HepG2 (cell line): ENCODE data around the gene SMOC1. TPM values are rescaled to one million over a fixed set of nuclear protein-coding genes. Genes with fewer than 3 reads are reported as not detected.
A peak's percentile ranks its signal among the peaks of the same experiment; 100 is the strongest.

Experiments used
- ARID2 ChIP-seq: sonication (generic); formaldehyde crosslinking; IDR thresholded peaks from 2 replicates; pipeline ENCODE4 v1.8.1; 2022; ENCODE audit warnings: mild to moderate bottlenecking, missing genetic modification reagents, borderline replicate concordance
- CENPX ChIP-seq: sonication (generic); formaldehyde crosslinking; IDR thresholded peaks from 2 replicates; pipeline ENCODE4 v1.9.0; 2021; ENCODE audit warnings: mild to moderate bottlenecking, missing genetic modification reagents, moderate library complexity
- FOSL2 ChIP-seq: sonication (generic); formaldehyde crosslinking; IDR thresholded peaks from 2 replicates; pipeline ENCODE4 v1.4.0; 2020; ENCODE audit warnings: missing genetic modification reagents
- HDAC2 ChIP-seq: sonication (generic); formaldehyde crosslinking; IDR thresholded peaks from 2 replicates; pipeline ENCODE4 v1.4.0; 2020; ENCODE audit warnings: missing genetic modification reagents
- HDAC6 ChIP-seq: fragments of 200-600 bp; sonication (generic); IDR thresholded peaks from 2 replicates; pipeline ENCODE4 v1.7.0; 2017; ENCODE audit warnings: mild to moderate bottlenecking, antibody characterized with exemption, low read length, low read depth
- HHEX ChIP-seq: IDR thresholded peaks from 2 replicates; pipeline ENCODE4 v1.6.1; 2016; ENCODE audit warnings: control low read depth
- HIC2 ChIP-seq: sonication (generic); formaldehyde crosslinking; IDR thresholded peaks from 2 replicates; pipeline ENCODE4 v1.9.0; 2022; ENCODE audit warnings: low read depth, missing genetic modification reagents
- KAT7 ChIP-seq: IDR thresholded peaks from 2 replicates; pipeline ENCODE4 v1.6.1; 2018; ENCODE audit warnings: borderline replicate concordance, missing compliant biosample characterization
- KAT8 ChIP-seq: IDR thresholded peaks from 2 replicates; pipeline ENCODE4 v1.6.1; 2016; ENCODE audit warnings: missing genetic modification reagents, missing compliant biosample characterization
- MED1 ChIP-seq: sonication (generic); formaldehyde crosslinking; IDR thresholded peaks from 2 replicates; pipeline ENCODE4 v1.4.0; 2020; ENCODE audit warnings: missing genetic modification reagents
- MNT ChIP-seq: fragments of 450-650 bp; IDR thresholded peaks from 2 replicates; pipeline ENCODE4 v1.6.1; 2016
- NAIF1 ChIP-seq: sonication (generic); formaldehyde crosslinking; IDR thresholded peaks from 2 replicates; pipeline ENCODE4 v1.5.0; 2020; ENCODE audit warnings: mild to moderate bottlenecking, missing genetic modification reagents, borderline replicate concordance
- PPARG ChIP-seq: conservative IDR thresholded peaks from 2 replicates; pipeline ENCODE4 v1.6.1; 2016; ENCODE audit warnings: missing biosample characterization, missing genetic modification reagents
- RBM22 ChIP-seq: fragments of 200-400 bp; formaldehyde crosslinking; optimal IDR thresholded peaks from 2 replicates; pipeline ENCODE3; 2017; ENCODE audit warnings: mild to moderate bottlenecking, low read length, moderate library complexity
- RELA ChIP-seq: sonication (generic); formaldehyde crosslinking; IDR thresholded peaks from 2 replicates; pipeline ENCODE4 v1.4.0; 2020; ENCODE audit warnings: missing genetic modification reagents
- RFX1 ChIP-seq: fragments of 450-650 bp; IDR thresholded peaks from 2 replicates; pipeline ENCODE4 v1.6.1; 2017
- SNAPC2 ChIP-seq: sonication (generic); formaldehyde crosslinking; IDR thresholded peaks from 2 replicates; pipeline ENCODE4 v1.8.1; 2022; ENCODE audit warnings: mild to moderate bottlenecking, missing genetic modification reagents
- SRSF4 ChIP-seq: fragments of 200-400 bp; formaldehyde crosslinking; IDR thresholded peaks from one replicate; pipeline ENCODE4 v1.6.1; 2018; ENCODE audit warnings: mild to moderate bottlenecking, low read depth, low read length, moderate library complexity; ENCODE audit not compliant: poor library complexity, severe bottlenecking
- ZFP91 ChIP-seq: sonication (generic); formaldehyde crosslinking; IDR thresholded peaks from 2 replicates; pipeline ENCODE4 v1.9.0; 2022; ENCODE audit warnings: missing genetic modification reagents, mild to moderate bottlenecking, borderline replicate concordance
- ZNF18 ChIP-seq: sonication (generic); formaldehyde crosslinking; IDR thresholded peaks from 2 replicates; pipeline ENCODE4 v1.8.0; 2022; ENCODE audit warnings: mild to moderate bottlenecking, missing genetic modification reagents; ENCODE audit not compliant: insufficient replicate concordance
- ZNF253 ChIP-seq: sonication (generic); formaldehyde crosslinking; IDR thresholded peaks from 2 replicates; pipeline ENCODE4 v1.8.0; 2022; ENCODE audit warnings: mild to moderate bottlenecking, missing genetic modification reagents, borderline replicate concordance
- ZNF44 ChIP-seq: sonication (generic); formaldehyde crosslinking; IDR thresholded peaks from 2 replicates; pipeline ENCODE4 v1.5.1; 2020; ENCODE audit warnings: mild to moderate bottlenecking, missing genetic modification reagents
- ZNF562 ChIP-seq: sonication (generic); formaldehyde crosslinking; IDR thresholded peaks from 2 replicates; pipeline ENCODE4 v1.8.0; 2022; ENCODE audit warnings: missing genetic modification reagents, borderline replicate concordance
- ZNF773 ChIP-seq: sonication (generic); formaldehyde crosslinking; IDR thresholded peaks from 2 replicates; pipeline ENCODE4 v1.4.0; 2020; ENCODE audit warnings: missing genetic modification reagents, borderline replicate concordance
- ZSCAN30 ChIP-seq: sonication (generic); formaldehyde crosslinking; IDR thresholded peaks from 2 replicates; pipeline ENCODE4 v1.5.0; 2020; ENCODE audit warnings: mild to moderate bottlenecking, missing genetic modification reagents
- polyA plus RNA-seq, 8 experiments: library from polyadenylated mRNA; depleted of rRNA in 3 of 8; stranded (reverse) in 7 of 8; unstranded in 1 of 8; fragments of >200 nt; fragmentation: Illumina TruSeq in 4 of 8; extraction: Trizol in 4 of 8; gene quantifications; 2 replicates each; pipeline versions ENCODE4 v1.2.1 to v1.2.3, GENCODE V29; 2011 to 2016; ENCODE audit warnings: low read depth in 4 of 8, missing spikeins in 1 of 8, mixed read lengths in 1 of 8; ENCODE audit not compliant: insufficient read depth in 1 of 8
- total RNA-seq, 5 experiments: library from RNA; depleted of rRNA; stranded (reverse); fragments of >200 nt; fragmentation: Illumina TruSeq; extraction: Trizol; gene quantifications; 2 replicates each; pipeline ENCODE4 v1.2.3, GENCODE V29; 2016; ENCODE audit warnings: low read depth in 1 of 5

SMOC1 gene
- total and polyA plus RNA-seq, 2 of the 13 experiments (the other 11 are each of a cell fraction or from before 2014, with no cell fraction given) = 17.8 to 35.6 TPM

GRCh38 chr14:69937367-69938081 lies 58.3 kb downstream of the SMOC1 start (continued):
- TF ChIP-seq ZFP91 = no peak
- TF ChIP-seq ZNF773 (CRISPR knock-in tag) = no peak
- no peak for TF ChIP-seq MNT
- no peak for TF ChIP-seq SRSF4
- TF ChIP-seq FOSL2 (CRISPR knock-in tag) = peak; percentile 34; the same call in 1 of the 2 replicates
- no peak for TF ChIP-seq RFX1
- no peak for TF ChIP-seq ZNF562 (CRISPR knock-in tag)
- no peak for TF ChIP-seq MED1 (CRISPR knock-in tag)
- peak; percentile 63 for TF ChIP-seq RBM22
- no peak for TF ChIP-seq RELA (CRISPR knock-in tag)
- TF ChIP-seq ZNF18 (CRISPR knock-in tag) = no peak
- peak; percentile 58; the same call in 1 of the 2 replicates for TF ChIP-seq PPARG (CRISPR knock-in tag)
- 0 out of 2 replicates have a peak, but pooled peaks have one; percentile 42 for TF ChIP-seq KAT8 (CRISPR knock-in tag)
- TF ChIP-seq KAT7 (CRISPR knock-in tag) = no peak
- peak; percentile 70; the same call in 1 of the 2 replicates for TF ChIP-seq HDAC2 (CRISPR knock-in tag)
- no peak for TF ChIP-seq CENPX (CRISPR knock-in tag)
- no peak for TF ChIP-seq ZNF44 (CRISPR knock-in tag)
- no peak for TF ChIP-seq ZSCAN30 (CRISPR knock-in tag)
- TF ChIP-seq ARID2 (CRISPR knock-in tag) = no peak
- TF ChIP-seq HDAC6 = no peak
- TF ChIP-seq NAIF1 = no peak
- no peak for TF ChIP-seq HHEX (CRISPR knock-in tag)
- TF ChIP-seq ZNF253 (CRISPR knock-in tag) = no peak
- no peak for TF ChIP-seq SNAPC2 (CRISPR knock-in tag)
- TF ChIP-seq HIC2 (CRISPR knock-in tag) = no peak
